GM21723 (cell line): Measurements from ENCODE around the gene APOB.

ENCODE experiments used
- ATAC-seq: cut with Tn5 transposase; IDR thresholded peaks from one replicate; pipeline ENCODE4 v1.9.1; 2021; ENCODE audit warnings: mild to moderate bottlenecking, moderate library complexity; ENCODE audit not compliant: unreplicated experiment

Gene APOB

GRCh38 chr2:20953146-20953824 lies 90.6 kb downstream of the APOB start:
- no peak for ATAC-seq
